K562 (cell line): ENCODE data around the gene CRADD. TPM values are rescaled to one million over a fixed set of nuclear protein-coding genes. Genes with fewer than 3 reads are reported as not detected.

ENCODE experiments used
- ATAC-seq: fragments of 200-7000 bp; cut with Tn5 transposase; 3 replicates; pipeline ENCODE4 v1.9.1; 2020; ENCODE audit warnings: moderate library complexity
- BruUV-seq: library from RNA; stranded (reverse); fragments of 400-500 nt; replicated peaks from 2 replicates; lab custom pipeline; 2021; lab: Mats Ljungman, UMichigan
- CTCF ChIA-PET: fragments of 300-600 bp; formaldehyde crosslinking; extraction: SDS; loops from one replicate; lab custom pipeline; 2021; ENCODE audit warnings: low intra/inter-chr PET ratio; lab: Yijun Ruan, JAX
- POLR2A ChIA-PET: fragments of 300-600, 350-650 bp; sonication (Branson Sonifier 250); formaldehyde crosslinking; extraction: SDS; loops from one replicate; lab custom pipeline; 2021; ENCODE audit warnings: antibody characterized with exemption, inconsistent platforms; lab: Yijun Ruan, JAX
- DNase-seq, 4 experiments: peaks; one replicate each; pipeline versions ENCODE4 v3.0.0 to v3.0.0-alpha.2; 2011 to 2018; ENCODE audit warnings: low spot score in 3 of 4, mixed read lengths in 3 of 4; ENCODE audit errors: extremely low read depth in 1 of 4
- FAIRE-seq: peaks from 2 replicates; lab custom pipeline; 2011; peaks lifted over from hg19 to GRCh38; lab: Jason Lieb, UNC
- H2AFZ ChIP-seq: 2 replicates; pipeline ENCODE4 v1.6.0; 2011; ENCODE audit warnings: low read depth, low read length, control low read depth, inconsistent platforms
- H3K27ac ChIP-seq: fragments of 200-600 bp; 3 replicates; pipeline ENCODE4 v1.8.0; 2011; ENCODE audit warnings: low read depth, mild to moderate bottlenecking, control low read depth, inconsistent platforms, low read length, moderate library complexity, mixed read lengths; ENCODE audit errors: extremely low read depth
- H3K27me3 ChIP-seq, 2 experiments: fragments of 300-600 bp in 1 of 2; 2 replicates in 1 of 2; 3 replicates in 1 of 2; pipeline versions ENCODE4 v1.6.0 to v1.8.0; 2011; ENCODE audit warnings: inconsistent platforms in 2 of 2, low read length in 2 of 2, mild to moderate bottlenecking in 1 of 2, mixed read lengths in 1 of 2, moderate library complexity in 1 of 2; ENCODE audit not compliant: control insufficient read depth in 2 of 2, insufficient read depth in 2 of 2
- H3K36me3 ChIP-seq: fragments of 300-600 bp; 3 replicates; pipeline ENCODE4 v1.8.0; 2011; ENCODE audit warnings: mild to moderate bottlenecking, low read length, inconsistent platforms; ENCODE audit not compliant: control insufficient read depth, insufficient read depth
- H3K4me1 ChIP-seq, 2 experiments: fragments of 200-600 bp in 1 of 2; replicated peaks in 1 of 2; 2 replicates in 1 of 2; 3 replicates in 1 of 2; pipeline versions ENCODE4 v1.5.1 to v1.8.0; 2011; ENCODE audit warnings: inconsistent platforms in 2 of 2, low read length in 2 of 2, mild to moderate bottlenecking in 1 of 2, mixed read lengths in 1 of 2, moderate library complexity in 1 of 2; ENCODE audit not compliant: control insufficient read depth in 2 of 2, insufficient read depth in 2 of 2
- H3K4me2 ChIP-seq: 2 replicates; pipeline ENCODE4 v1.6.1; 2011; ENCODE audit warnings: low read length, control low read depth, inconsistent platforms, mixed read lengths; ENCODE audit not compliant: insufficient read depth
- H3K4me3 ChIP-seq: fragments of 200-600 bp; sonication (generic), shearing (Covaris generic); 2 replicates; pipeline ENCODE4 v1.5.1; 2016; ENCODE audit warnings: control low read depth, inconsistent platforms
- H3K79me2 ChIP-seq: fragments of 200-600 bp; 3 replicates; pipeline ENCODE4 v1.8.0; 2011; ENCODE audit warnings: low read length, inconsistent platforms; ENCODE audit not compliant: control insufficient read depth, insufficient read depth
- H3K9ac ChIP-seq, 2 experiments: 2 replicates each; pipeline versions ENCODE4 v1.6.0 to v1.6.1; 2011; ENCODE audit warnings: low read depth in 2 of 2, low read length in 2 of 2, control low read depth in 1 of 2, inconsistent platforms in 1 of 2, mild to moderate bottlenecking in 1 of 2, mixed read lengths in 1 of 2; ENCODE audit not compliant: insufficient read depth in 1 of 2
- H3K9me1 ChIP-seq: one replicate; pipeline ENCODE4 v1.6.0; 2011; ENCODE audit warnings: inconsistent platforms, mild to moderate bottlenecking, low read length, moderate library complexity; ENCODE audit not compliant: control insufficient read depth, insufficient read depth
- H3K9me3 ChIP-seq: replicated peaks from 2 replicates; pipeline ENCODE4 v1.5.1; 2011; ENCODE audit warnings: low read depth, low read length, inconsistent platforms; ENCODE audit not compliant: control insufficient read depth, insufficient read depth
- H4K20me1 ChIP-seq: replicated peaks from 2 replicates; pipeline ENCODE4 v1.6.1; 2011; ENCODE audit warnings: low read length, inconsistent platforms, mixed read lengths; ENCODE audit not compliant: control insufficient read depth, insufficient read depth
- HNRNPH1 ChIP-seq: fragments of 200-400 bp; formaldehyde crosslinking; optimal IDR thresholded peaks from 2 replicates; pipeline ENCODE3; 2017; ENCODE audit warnings: low read depth, mild to moderate bottlenecking, low read length, moderate library complexity
- YY1 ChIP-seq, 3 experiments: IDR thresholded peaks; 2 replicates each; pipeline ENCODE4 v1.6.1; 2011; ENCODE audit warnings: low read length in 2 of 3, mild to moderate bottlenecking in 2 of 3, moderate library complexity in 2 of 3, borderline replicate concordance in 1 of 3, control low read depth in 1 of 3, low read depth in 1 of 3; ENCODE audit not compliant: insufficient read depth in 3 of 3, insufficient replicate concordance in 2 of 3, control insufficient read depth in 1 of 3, insufficient read length in 1 of 3; ENCODE audit errors: extremely low read depth in 1 of 3
- ZNF584 ChIP-seq: fragments of 200-800 bp; sonication (Bioruptor generic); IDR thresholded peaks from 2 replicates; pipeline ENCODE4 v1.6.1; 2016; ENCODE audit warnings: low read depth, mild to moderate bottlenecking, missing genetic modification characterization, missing compliant biosample characterization
- WGBS: fragments of 100-300 bp; shearing (Covaris generic); methylation state at CpG from one replicate; pipeline ENCODE4 v1.1.6; 2016; ENCODE audit warnings: low coverage, mixed read lengths; ENCODE audit not compliant: insufficient coverage; ENCODE audit errors: missing lambda C conversion rate; 5-methylcytosine and 5-hydroxymethylcytosine counted together
- in situ Hi-C: fragments of 300-500 bp; cut with MboI; formaldehyde crosslinking; loops from 4 replicates; pipeline ENCODE4 v1.15.0; 2018; ENCODE audit warnings: inconsistent platforms, mixed read lengths
- intact Hi-C: fragments of 100-400 bp; cut with micrococcal nuclease; formaldehyde crosslinking; loops from 2 replicates; pipeline ENCODE4 v1.14.2; 2022
- polyA plus RNA-seq, 8 experiments: library from polyadenylated mRNA; depleted of rRNA in 4 of 8; stranded (reverse) in 5 of 8; unstranded in 3 of 8; fragments of >200 nt; fragmentation: Nextera tagmentation in 2 of 8; fragmentation: Illumina TruSeq in 1 of 8; extraction: Ambion mirVana in 2 of 8; extraction: Trizol in 1 of 8; gene quantifications; 2 replicates each; pipeline versions ENCODE4 v1.2.1 to v1.2.3, GENCODE V29; 2011 to 2014; ENCODE audit warnings: inconsistent platforms in 1 of 8, missing spikeins in 1 of 8
- total RNA-seq, 7 experiments: library from RNA; depleted of rRNA in 6 of 7; stranded (reverse); fragments of >200 nt in 6 of 7; fragmentation: Illumina TruSeq in 2 of 7; extraction: Trizol in 2 of 7; gene quantifications; 2 replicates each; pipeline versions ENCODE4 v1.2.1 to v1.2.3, GENCODE V29; 2011 to 2021; ENCODE audit warnings: low replicate concordance in 1 of 7

Gene CRADD
- total and polyA plus RNA-seq, 9 of the 15 experiments (the other 6 are each of a cell fraction or from before 2014, with no cell fraction given): 20.5 to 41.1 (median 25.9) TPM

- no peak for TF ChIP-seq ZNF584
- DNase-seq (no peak), FAIRE-seq (no peak), ATAC-seq (no peak)
- ChIA-PET POLR2A (interaction anchor here (1.0 kb wide), 1 partner anchor 9 kb away, joined by 4 read pairs; no protein-coding TSS in a partner anchor), CTCF (no interaction called here)
- no peak overlapping the region for H3K4me2 ChIP-seq
- H3K79me2 ChIP-seq: no peaks in the 10 kb centered on the region
- WGBS: 96% methylated on average over 4 of the region's 4 CpGs
- no peaks in the 10 kb centered on the region for H3K9me3 ChIP-seq
- peaks cover 8 to 13% of the 10 kb centered on the region in 2 experiments for H3K4me1 ChIP-seq
- in situ Hi-C loops (no loop called here), intact Hi-C loops (no loop called here)
- H3K36me3 ChIP-seq: peaks cover 3% of the 10 kb centered on the region; the same call in 1 of the 3 replicates
- H3K27me3 ChIP-seq: no peaks in the 10 kb centered on the region
- BruUV-seq: no TSS peak
- no peaks in the 10 kb centered on the region for H4K20me1 ChIP-seq
- no peak overlapping the region for H3K9ac ChIP-seq
- no peak overlapping the region for H2AFZ ChIP-seq
- H3K4me3 ChIP-seq: no peak overlapping the region
- no peaks in the 10 kb centered on the region for H3K9me1 ChIP-seq
- no peak overlapping the region for H3K27ac ChIP-seq
Measured at GRCh38 chr12:93851257-93851671, 174.1 kb downstream of the CRADD start.

DNA sequence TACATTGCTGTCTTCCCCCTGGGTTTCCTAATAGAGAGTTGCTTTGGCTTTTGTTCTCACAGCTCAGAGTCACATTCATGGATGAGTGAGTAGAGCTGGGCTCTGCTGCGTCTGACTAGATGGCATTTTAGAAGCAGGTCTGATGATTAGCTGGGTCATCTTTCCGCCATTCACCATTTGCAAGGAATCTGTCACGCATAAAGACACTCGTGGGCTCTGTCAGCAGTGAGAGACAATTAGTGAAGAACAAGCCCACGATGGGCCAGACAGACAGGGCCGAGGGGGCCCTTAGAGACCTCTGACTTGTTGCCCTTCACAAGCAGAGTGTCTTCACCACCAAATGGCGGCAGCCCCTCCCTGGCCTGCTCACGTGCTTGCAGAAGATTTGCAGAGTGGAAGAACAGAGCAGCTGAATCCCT lies 175.0 kb downstream of the CRADD start:
- Histone ChIP-seq H2AFZ (no peak overlapping the region), H3K27ac (no peak overlapping the region), H3K79me2 (no peaks in the 10 kb centered on the region), H3K9me1 (no peaks in the 10 kb centered on the region), H3K4me2 (no peak overlapping the region), H3K4me1 (peaks cover 9 to 14% of the 10 kb centered on the region in 2 experiments), H3K27me3 (no peaks in the 10 kb centered on the region), H3K9me3 (no peaks in the 10 kb centered on the region), H4K20me1 (no peaks in the 10 kb centered on the region), H3K36me3 (peaks cover 3% of the 10 kb centered on the region; the same call in 1 of the 3 replicates), H3K9ac (no peak overlapping the region), H3K4me3 (no peak overlapping the region)
- ChIA-PET CTCF (no interaction called here), POLR2A (interaction anchor here (0.7 kb wide), 1 partner anchor 162 kb away, joined by 3 read pairs; no protein-coding TSS in a partner anchor)
- DNase-seq (no peak), ATAC-seq (no peak; the same call in 2 of the 3 replicates), FAIRE-seq (no peak)
- intact Hi-C loops: no loop called here
- 58% methylated on average over 8 of the region's 8 CpGs for WGBS
- in situ Hi-C loops: no loop called here
- TF ChIP-seq YY1 (IDR thresholded peaks at IDR 0.05; ENCODE audit: borderline replicate concordance in 1 of 3, control insufficient read depth in 1 of 3, extremely low read depth in 1 of 3, insufficient read depth in 3 of 3, insufficient read length in 1 of 3, insufficient replicate concordance in 2 of 3, low read depth in 1 of 3, low read length in 2 of 3) (peak in 1 of 3 experiments; percentile 12), HNRNPH1 (no peak)
- BruUV-seq: no TSS peak
